Colonic mucosa (tissue), 4 donors: ENCODE measurements around the gene USH1C. TPM values are rescaled to one million over a fixed set of nuclear protein-coding genes. Genes with fewer than 3 reads are reported as not detected.

Experiments
- DNase-seq: peaks from one replicate; pipeline ENCODE4 v3.0.0-alpha.2; 2020
- H3K27ac ChIP-seq: fragments of 200-600 bp; one replicate; pipeline ENCODE4 v1.8.0; 2021
- H3K27me3 ChIP-seq: fragments of 200-600 bp; one replicate; pipeline ENCODE4 v1.8.0; 2021
- H3K36me3 ChIP-seq: fragments of 200-600 bp; one replicate; pipeline ENCODE4 v1.8.0; 2021
- H3K4me1 ChIP-seq: fragments of 200-600 bp; one replicate; pipeline ENCODE4 v1.8.0; 2021; ENCODE audit warnings: mild to moderate bottlenecking
- H3K4me3 ChIP-seq: fragments of 200-600 bp; one replicate; pipeline ENCODE4 v1.8.0; 2021
- H3K9ac ChIP-seq, 2 donors: one replicate each; pipeline ENCODE4 v1.7.0; 2013; ENCODE audit warnings: control low read depth in 2 of 2, low read depth in 2 of 2, low read length in 2 of 2
- H3K9me3 ChIP-seq: fragments of 200-600 bp; one replicate; pipeline ENCODE4 v1.8.0; 2021
- intact Hi-C: fragments of 100-400 bp; cut with DNase I; formaldehyde crosslinking; loops from one replicate; pipeline ENCODE4 v1.14.1; 2022
- total RNA-seq, 2 donors: library from RNA; stranded (reverse); fragmentation: NEBNext Ultra II Directional in 1 of 2; extraction: Animal tissue kit (Norgen Biotek cat#: 25700) in 1 of 2; gene quantifications; one replicate each; pipeline ENCODE4 v1.2.1, GENCODE V29; 2021
- TF ChIP-seq, protein P1 (sequence below): fragments of 200-600 bp; IDR thresholded peaks from one replicate; pipeline ENCODE4 v1.8.0; 2022; ENCODE audit warnings: antibody characterized with exemption, mild to moderate bottlenecking
- donor health status: healthy.
- donor health status: DM: no; HTN: no; CAD: no.
- donor health status: DM: no; HTN: no; CAD: no.

Gene USH1C
- total RNA-seq, 2 donors from 2014 or later, result 143 to 161 TPM

DNA sequence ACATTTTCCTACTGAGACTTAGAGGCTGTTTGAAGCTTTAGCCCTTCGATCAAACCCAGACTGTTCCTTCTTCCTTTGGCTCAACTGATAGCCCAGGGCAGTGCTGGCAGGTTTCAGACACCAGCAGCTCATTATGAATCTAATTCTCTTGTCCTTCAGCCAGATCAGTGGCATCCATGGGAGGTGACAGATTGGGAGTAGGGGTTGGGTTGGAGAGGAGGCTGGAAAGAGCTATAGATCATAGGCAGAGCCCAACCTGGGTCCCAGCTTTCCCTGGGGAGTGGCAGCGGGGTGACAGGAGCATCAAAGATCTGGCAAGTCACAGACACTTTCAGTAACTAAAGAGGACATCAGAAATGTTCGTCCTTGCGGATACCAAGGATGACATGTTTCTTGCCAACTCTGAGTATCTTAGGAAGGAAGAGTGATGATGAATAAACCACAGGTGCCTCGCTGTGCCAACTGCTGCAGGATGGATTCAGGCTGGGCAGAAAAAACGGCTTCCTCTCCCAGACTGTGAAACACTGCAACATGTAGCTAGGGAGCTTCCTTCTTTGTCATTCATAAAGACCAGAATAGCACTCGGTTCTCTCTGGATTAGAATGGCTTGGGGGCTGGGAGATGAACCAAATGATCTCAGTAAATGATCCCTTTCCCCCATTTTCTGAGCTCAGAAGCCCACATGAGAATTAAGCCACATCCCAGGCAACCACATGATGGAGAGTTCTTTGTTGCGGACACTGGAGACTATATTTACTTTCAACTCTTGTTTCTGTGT, 86.6 kb downstream of the USH1C start:
- Histone ChIP-seq H3K9ac (no peak overlapping the region), H3K36me3 (no peaks in the 10 kb centered on the region), H3K4me3 (no peak overlapping the region), H3K27me3 (no peaks in the 10 kb centered on the region), H3K27ac (no peak overlapping the region), H3K9me3 (no peaks in the 10 kb centered on the region), H3K4me1 (no peaks in the 10 kb centered on the region)
- DNase-seq, result no peak
- TF ChIP-seq, protein P1, sequence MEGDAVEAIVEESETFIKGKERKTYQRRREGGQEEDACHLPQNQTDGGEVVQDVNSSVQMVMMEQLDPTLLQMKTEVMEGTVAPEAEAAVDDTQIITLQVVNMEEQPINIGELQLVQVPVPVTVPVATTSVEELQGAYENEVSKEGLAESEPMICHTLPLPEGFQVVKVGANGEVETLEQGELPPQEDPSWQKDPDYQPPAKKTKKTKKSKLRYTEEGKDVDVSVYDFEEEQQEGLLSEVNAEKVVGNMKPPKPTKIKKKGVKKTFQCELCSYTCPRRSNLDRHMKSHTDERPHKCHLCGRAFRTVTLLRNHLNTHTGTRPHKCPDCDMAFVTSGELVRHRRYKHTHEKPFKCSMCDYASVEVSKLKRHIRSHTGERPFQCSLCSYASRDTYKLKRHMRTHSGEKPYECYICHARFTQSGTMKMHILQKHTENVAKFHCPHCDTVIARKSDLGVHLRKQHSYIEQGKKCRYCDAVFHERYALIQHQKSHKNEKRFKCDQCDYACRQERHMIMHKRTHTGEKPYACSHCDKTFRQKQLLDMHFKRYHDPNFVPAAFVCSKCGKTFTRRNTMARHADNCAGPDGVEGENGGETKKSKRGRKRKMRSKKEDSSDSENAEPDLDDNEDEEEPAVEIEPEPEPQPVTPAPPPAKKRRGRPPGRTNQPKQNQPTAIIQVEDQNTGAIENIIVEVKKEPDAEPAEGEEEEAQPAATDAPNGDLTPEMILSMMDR, result no peak
- intact Hi-C loops, result no loop called here

DNA sequence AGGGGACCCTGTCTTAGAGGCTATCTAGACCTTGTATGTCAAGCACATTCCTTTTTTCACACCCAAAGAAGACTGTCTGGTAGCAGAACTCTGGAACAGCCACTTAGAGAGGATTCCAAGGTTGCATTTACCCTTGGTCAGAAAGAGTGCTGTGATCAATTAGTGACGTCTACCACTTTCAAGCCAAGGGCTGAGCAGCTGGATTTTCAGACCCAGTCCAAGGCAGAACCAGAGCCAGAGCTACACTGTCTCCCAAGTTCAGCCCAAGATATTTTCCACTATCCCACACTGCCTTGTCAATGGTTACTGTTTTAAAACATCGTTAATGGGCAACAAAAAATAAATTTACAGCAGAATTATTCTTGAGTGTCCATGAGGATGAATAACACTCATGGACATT, 91.5 kb downstream of the USH1C start:
- TF ChIP-seq, protein P1, result no peak
- H3K9ac ChIP-seq, result no peak overlapping the region
- no peaks in the 10 kb centered on the region for H3K27me3 ChIP-seq
- no peak for DNase-seq
- no peak overlapping the region for H3K27ac ChIP-seq
- no peak overlapping the region for H3K4me3 ChIP-seq
- no peaks in the 10 kb centered on the region for H3K36me3 ChIP-seq
- no peaks in the 10 kb centered on the region for H3K4me1 ChIP-seq
- intact Hi-C loops, result no loop called here
- no peaks in the 10 kb centered on the region for H3K9me3 ChIP-seq

DNA sequence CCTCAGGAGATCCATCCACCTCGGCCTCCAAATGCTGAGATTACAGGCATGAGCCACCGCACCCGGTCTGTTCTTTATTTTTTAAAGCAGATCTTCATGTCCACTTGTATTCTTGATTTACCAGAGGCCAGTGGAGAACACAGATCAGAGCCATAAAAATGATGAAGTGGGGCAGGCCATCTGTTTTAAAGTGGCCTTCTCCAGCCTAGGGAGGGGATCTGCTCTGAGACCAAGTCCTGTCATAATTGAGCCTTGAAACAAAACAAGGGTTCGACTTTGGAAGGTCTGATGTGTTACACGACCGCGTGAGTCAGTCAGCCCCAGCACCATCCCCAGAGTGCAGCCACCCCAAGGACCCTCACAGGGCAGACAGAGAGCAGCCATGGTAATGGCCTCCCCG, 95.1 kb downstream of the USH1C start:
- Histone ChIP-seq H3K27me3 (no peaks in the 10 kb centered on the region), H3K27ac (no peak overlapping the region), H3K9ac (no peak overlapping the region), H3K4me1 (no peaks in the 10 kb centered on the region), H3K9me3 (no peaks in the 10 kb centered on the region), H3K36me3 (no peaks in the 10 kb centered on the region), H3K4me3 (no peak overlapping the region)
- TF ChIP-seq, protein P1, result no peak
- intact Hi-C loops, result no loop called here
- no peak for DNase-seq

DNA sequence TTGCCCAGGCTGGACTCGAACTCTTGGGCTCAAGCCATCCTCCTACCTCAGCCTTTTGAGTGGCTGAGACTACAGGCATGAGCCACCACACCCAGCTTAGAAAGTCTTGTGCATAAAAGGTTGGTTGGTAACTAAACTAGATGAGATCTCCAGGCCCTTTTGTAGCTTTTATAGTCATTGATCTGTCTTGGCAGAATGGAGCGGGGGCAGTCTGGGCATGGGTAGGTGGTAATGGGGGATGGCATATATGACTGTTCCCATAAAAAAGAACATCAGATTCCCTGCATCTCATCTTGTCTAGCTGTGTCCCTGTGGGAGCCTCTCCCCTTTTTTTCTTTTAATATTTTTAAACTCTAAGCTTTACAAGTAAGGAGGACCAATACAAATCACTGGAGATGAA, 97.7 kb downstream of the USH1C start:
- Histone ChIP-seq H3K4me1 (no peaks in the 10 kb centered on the region), H3K9me3 (no peaks in the 10 kb centered on the region), H3K36me3 (no peaks in the 10 kb centered on the region), H3K27me3 (no peaks in the 10 kb centered on the region), H3K9ac (no peak overlapping the region), H3K4me3 (no peak overlapping the region), H3K27ac (no peak overlapping the region)
- TF ChIP-seq, protein P1, result no peak
- DNase-seq, result no peak
- intact Hi-C loops, result no loop called here

DNA sequence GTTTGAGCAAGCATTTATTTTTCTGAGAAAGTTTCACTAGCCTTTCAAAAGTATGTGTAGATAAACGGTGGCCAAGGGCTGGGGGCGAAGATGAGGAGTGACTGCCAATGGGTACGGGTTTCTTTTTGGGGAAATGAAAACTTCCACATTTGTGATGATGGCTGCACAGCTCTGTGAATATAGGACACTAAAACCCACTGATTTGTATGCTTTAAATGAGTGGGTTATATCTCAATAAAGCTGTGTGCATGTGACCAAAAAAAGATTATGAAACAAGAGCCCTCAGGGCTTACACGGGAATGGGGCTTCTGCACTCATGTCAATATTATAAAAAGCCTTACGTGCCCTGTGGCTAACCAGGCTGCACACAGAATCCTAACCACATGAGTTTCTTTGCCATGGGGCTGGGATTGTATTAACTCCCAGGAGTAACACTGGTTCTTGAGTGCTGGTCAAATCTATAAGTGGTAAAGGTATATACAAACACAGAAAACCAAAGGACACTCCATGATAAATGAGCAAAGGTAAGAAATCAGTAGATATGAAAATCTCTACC, 98.9 kb downstream of the USH1C start:
- no peaks in the 10 kb centered on the region for H3K4me1 ChIP-seq
- H3K4me3 ChIP-seq, result no peak overlapping the region
- H3K27ac ChIP-seq, result no peak overlapping the region
- no peak for DNase-seq
- intact Hi-C loops, result no loop called here
- H3K9me3 ChIP-seq, result no peaks in the 10 kb centered on the region
- no peaks in the 10 kb centered on the region for H3K36me3 ChIP-seq
- H3K27me3 ChIP-seq, result no peaks in the 10 kb centered on the region
- TF ChIP-seq, protein P1, result no peak
- no peak overlapping the region for H3K9ac ChIP-seq
